ENCODE measurements around the gene SERPING1. TPM values are rescaled to one million over a fixed set of nuclear protein-coding genes. Genes with fewer than 3 reads are reported as not detected.

Gene SERPING1
- total RNA-seq, 1 experiment from 2014 or later, result 5.2 TPM

- intact Hi-C loops (cut with micrococcal nuclease; ENCODE audit: unreplicated experiment), result loop anchor here (10.0 kb wide), 3 partner anchors 151 to 929 kb away; partner anchors contain the start of genes LPXN and ZFP91
- H3K36me3 ChIP-seq (ENCODE audit: insufficient read depth, low read length, poor library complexity, severe bottlenecking), result peaks cover 5% of the 10 kb centered on the region
- TF ChIP-seq CTCF (conservative IDR thresholded peaks at IDR 0.05; ENCODE audit: low read depth, low read length), result no peak
- TF ChIP-seq EZH2 (IDR thresholded peaks at IDR 0.05; ENCODE audit: borderline replicate concordance, low read depth, low read length, poor library complexity, severe bottlenecking), result no peak
- POLR2A ChIA-PET (ENCODE audit: low non-redundant PET), result interaction anchor here (0.7 kb wide), 1 partner anchor 10 kb away, joined by 4 read pairs; no protein-coding TSS in a partner anchor
- H3K9me3 ChIP-seq (ENCODE audit: low read depth, low read length, poor library complexity, severe bottlenecking), result no peaks in the 10 kb centered on the region
- peaks cover 19% of the 10 kb centered on the region for H3K27me3 ChIP-seq (replicated peaks; ENCODE audit: insufficient read depth, low read depth, low read length, poor library complexity)
- BruUV-seq (replicated peaks), result no TSS peak
- H3K27ac ChIP-seq (ENCODE audit: low read depth, low read length, poor library complexity, severe bottlenecking), result peak overlapping the region; percentile 8
- CTCF ChIA-PET, result no interaction called here
- H3K4me1 ChIP-seq (ENCODE audit: insufficient read depth, low read length, poor library complexity, severe bottlenecking), result peaks cover 52% of the 10 kb centered on the region
- H3K4me3 ChIP-seq (ENCODE audit: low read depth, low read length, poor library complexity, severe bottlenecking), result no peak overlapping the region
- DNase-seq (ENCODE audit: low spot score), result no peak
These were observed 48.8 kb downstream of the SERPING1 start for GRCh38 chr11:57646194-57646798.

GRCh38 chr11:57646799-57647303, 49.4 kb downstream of the SERPING1 start:
- Histone ChIP-seq H3K27ac (ENCODE audit: low read depth, low read length, poor library complexity, severe bottlenecking) (no peak overlapping the region), H3K27me3 (replicated peaks; ENCODE audit: insufficient read depth, low read depth, low read length, poor library complexity) (peaks cover 19% of the 10 kb centered on the region), H3K4me3 (ENCODE audit: low read depth, low read length, poor library complexity, severe bottlenecking) (no peak overlapping the region), H3K36me3 (ENCODE audit: insufficient read depth, low read length, poor library complexity, severe bottlenecking) (peaks cover 1% of the 10 kb centered on the region), H3K9me3 (ENCODE audit: low read depth, low read length, poor library complexity, severe bottlenecking) (no peaks in the 10 kb centered on the region), H3K4me1 (ENCODE audit: insufficient read depth, low read length, poor library complexity, severe bottlenecking) (peaks cover 46% of the 10 kb centered on the region)
- TF ChIP-seq CTCF (conservative IDR thresholded peaks at IDR 0.05; ENCODE audit: low read depth, low read length), result no peak
- TF ChIP-seq EZH2 (IDR thresholded peaks at IDR 0.05; ENCODE audit: borderline replicate concordance, low read depth, low read length, poor library complexity, severe bottlenecking), result no peak
- ChIA-PET CTCF (interaction anchor here (0.6 kb wide), 1 partner anchor 132 kb away, joined by 4 read pairs; no protein-coding TSS in a partner anchor), POLR2A (ENCODE audit: low non-redundant PET) (interaction anchor here (0.6 to 0.7 kb wide), 2 partner anchors 11 to 54 kb away, joined by 3 to 4 read pairs; no protein-coding TSS in a partner anchor)
- BruUV-seq (replicated peaks), result no TSS peak
- DNase-seq (ENCODE audit: low spot score), result peak; percentile 52
- intact Hi-C loops (cut with micrococcal nuclease; ENCODE audit: unreplicated experiment), result loop anchor here (10.0 kb wide), 3 partner anchors 152 to 928 kb away; partner anchors contain the start of genes LPXN and ZFP91

- no peak for TF ChIP-seq CTCF (conservative IDR thresholded peaks at IDR 0.05; ENCODE audit: low read depth, low read length)
- TF ChIP-seq EZH2 (IDR thresholded peaks at IDR 0.05; ENCODE audit: borderline replicate concordance, low read depth, low read length, poor library complexity, severe bottlenecking), result no peak
- H3K27ac ChIP-seq (ENCODE audit: low read depth, low read length, poor library complexity, severe bottlenecking), result no peak overlapping the region
- CTCF ChIA-PET, result interaction anchor here (0.6 kb wide), 1 partner anchor 132 kb away, joined by 4 read pairs; no protein-coding TSS in a partner anchor
- H3K36me3 ChIP-seq (ENCODE audit: insufficient read depth, low read length, poor library complexity, severe bottlenecking), result no peaks in the 10 kb centered on the region
- intact Hi-C loops (cut with micrococcal nuclease; ENCODE audit: unreplicated experiment), result loop anchor here (10.0 kb wide), 3 partner anchors 153 to 927 kb away; partner anchors contain the start of genes LPXN and ZFP91
- no TSS peak for BruUV-seq (replicated peaks)
- no peaks in the 10 kb centered on the region for H3K9me3 ChIP-seq (ENCODE audit: low read depth, low read length, poor library complexity, severe bottlenecking)
- peak overlapping the region; percentile 40 for H3K4me3 ChIP-seq (ENCODE audit: low read depth, low read length, poor library complexity, severe bottlenecking)
- peaks cover 45% of the 10 kb centered on the region for H3K4me1 ChIP-seq (ENCODE audit: insufficient read depth, low read length, poor library complexity, severe bottlenecking)
- peaks cover 19% of the 10 kb centered on the region for H3K27me3 ChIP-seq (replicated peaks; ENCODE audit: insufficient read depth, low read depth, low read length, poor library complexity)
- POLR2A ChIA-PET (ENCODE audit: low non-redundant PET), result interaction anchor here (0.6 to 1.0 kb wide), 2 partner anchors 53 to 79 kb away, joined by 3 to 5 read pairs; no protein-coding TSS in a partner anchor
- DNase-seq (ENCODE audit: low spot score), result peak; percentile 52
These were observed 49.9 kb downstream of the SERPING1 start for GRCh38 chr11:57647372-57647771.

Measured in A673 (cell line).